Stimulated activated CD8-positive, alpha-beta memory T cell treated with anti-CD3 and anti-CD28 coated beads, Interleukin-4, amount 100 ng/mL, for 24 hours (primary cell): ENCODE measurements around the gene COX8C.
"Not testable (repeated sequence)": the region's sequence is repeated elsewhere in the genome, so short reads cannot be mapped to it uniquely, and the experiment has no call there.

ENCODE experiments used
- DNase-seq: peaks from one replicate; pipeline ENCODE4 v3.0.0-alpha.2; 2020; ENCODE audit warnings: low read depth

Gene COX8C

DNA sequence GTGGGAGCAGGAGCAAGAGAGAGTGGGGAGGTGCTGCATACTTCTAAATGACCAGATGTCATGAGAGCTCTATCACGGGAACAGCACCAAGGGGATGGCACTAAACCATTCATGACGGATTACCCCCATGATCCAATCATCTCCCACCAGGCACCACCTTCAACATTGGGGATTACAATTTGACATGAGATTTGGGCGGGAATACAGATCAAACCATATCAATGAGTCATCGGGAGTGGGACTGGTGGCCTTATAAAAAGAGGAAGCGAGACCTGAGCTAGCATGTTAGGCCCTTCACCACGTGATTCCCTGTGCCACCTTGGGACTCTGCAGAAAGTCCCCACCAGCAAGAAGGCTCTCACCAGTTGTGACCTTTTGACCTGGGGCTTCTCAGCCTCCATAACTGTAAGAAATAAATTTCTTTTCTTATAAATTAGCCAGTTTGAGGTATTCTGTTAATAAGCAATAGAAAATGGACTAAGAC is 28.7 kb downstream of the COX8C start:
- DNase-seq: no peak

DNA sequence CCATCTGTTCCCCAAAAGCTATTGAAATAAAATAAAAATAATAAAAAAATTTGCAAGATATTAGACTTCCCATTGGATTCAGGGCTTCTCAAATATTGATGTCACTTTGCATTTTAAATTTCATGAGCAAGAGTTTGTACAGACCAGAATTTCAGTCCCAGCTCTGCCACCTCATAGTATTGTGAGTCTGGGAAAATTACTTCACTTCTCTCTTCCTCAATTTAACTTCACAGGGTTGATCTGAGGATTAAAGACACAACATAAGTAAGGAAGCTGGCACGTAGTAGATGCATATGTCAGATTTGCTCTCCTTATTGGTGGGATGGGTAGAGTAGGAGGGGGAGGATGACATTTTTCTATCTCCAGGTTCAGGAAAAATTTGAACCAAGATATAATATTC is 32.8 kb downstream of the COX8C start:
- no peak for DNase-seq

GRCh38 chr14:93381644-93382043 is 34.7 kb downstream of the COX8C start:
- no peak for DNase-seq

DNA sequence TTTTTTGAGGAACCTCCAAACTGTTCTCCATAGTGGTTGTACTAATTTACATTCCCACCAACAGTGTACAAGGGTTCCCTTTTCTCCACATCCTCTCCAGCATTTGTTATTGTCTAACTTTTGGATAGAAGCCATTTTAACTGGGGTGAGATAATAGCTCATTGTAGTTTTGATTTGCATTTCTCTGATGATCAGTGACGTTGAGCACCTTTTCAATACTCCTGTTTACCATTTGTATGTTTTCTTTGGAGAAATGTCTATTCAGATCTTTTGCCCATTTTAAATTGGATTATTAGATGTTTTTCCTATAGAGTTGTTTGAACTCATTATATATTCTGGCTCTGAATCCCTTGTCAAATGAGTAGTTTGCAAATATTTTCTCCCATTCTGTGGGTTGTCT is 37.3 kb downstream of the COX8C start:
- DNase-seq: not testable (repeated sequence)

DNA sequence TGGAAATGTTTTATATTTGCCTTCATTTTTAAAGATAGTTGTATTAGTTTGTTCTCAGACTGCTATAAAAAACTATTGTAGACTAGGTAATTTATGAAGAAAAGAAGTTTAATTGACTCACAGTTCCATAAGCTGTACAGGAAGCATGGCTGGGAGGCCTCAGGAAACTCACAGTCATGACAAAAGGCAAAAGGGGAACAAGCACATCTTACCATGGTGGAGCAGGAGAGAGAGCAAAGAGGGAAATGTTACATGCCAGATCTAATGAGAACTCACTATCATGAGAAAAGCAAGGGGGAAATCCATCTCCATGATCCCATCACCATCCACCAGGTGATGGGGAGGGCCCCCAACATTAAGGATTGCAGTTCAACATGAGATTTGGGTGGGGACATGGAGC is 48.2 kb downstream of the COX8C start:
- no peak for DNase-seq

GRCh38 chr14:93396456-93396855 is 49.5 kb downstream of the COX8C start:
- DNase-seq: no peak
